HG03457 (cell line): ENCODE measurements around the gene AK3.
"Not testable (repeated sequence)": the region's sequence is repeated elsewhere in the genome, so short reads cannot be mapped to it uniquely, and the experiment has no call there.

Experiments
- ATAC-seq: cut with Tn5 transposase; IDR thresholded peaks from one replicate; pipeline ENCODE4 v1.9.1; 2021; ENCODE audit warnings: moderate number of reproducible peaks; ENCODE audit not compliant: unreplicated experiment

AK3 gene

DNA sequence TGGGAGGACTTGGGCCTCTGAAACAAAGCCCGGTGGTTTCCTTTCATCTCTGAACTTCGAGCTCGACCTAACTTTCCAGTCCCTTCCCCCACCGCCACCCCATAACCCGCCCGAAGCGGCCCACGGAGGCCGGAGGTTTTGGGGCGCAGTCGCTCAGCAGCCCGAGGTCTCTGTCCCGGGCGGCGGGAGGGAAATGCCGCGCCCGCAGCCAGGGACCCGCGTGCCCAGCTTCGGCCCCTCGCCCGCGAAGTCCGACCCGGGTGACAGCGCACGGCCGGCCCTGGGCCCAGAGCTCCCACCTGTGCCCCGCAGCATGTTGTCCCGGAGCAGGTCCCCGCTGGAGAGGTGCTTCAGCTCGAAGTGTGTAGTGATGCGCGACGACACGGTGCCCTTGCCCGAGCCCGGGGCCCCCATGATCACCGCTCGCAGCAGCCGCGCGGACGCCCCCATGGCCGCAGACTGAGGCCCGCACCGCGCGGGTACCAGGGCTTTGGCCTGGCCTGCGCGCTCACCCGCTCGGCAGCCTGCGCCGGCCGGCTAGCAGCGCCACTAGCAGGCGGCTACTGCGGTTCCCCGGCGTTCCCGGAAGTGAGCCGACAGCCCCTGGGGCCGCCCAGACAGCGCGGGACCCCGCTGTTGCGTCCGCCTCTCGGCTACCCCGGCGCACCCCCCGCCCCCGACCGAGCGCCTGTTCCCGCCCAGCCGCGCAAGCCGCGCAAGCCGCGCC lies at the start of gene AK3:
TSS of gene AK3 (minus strand) at position 565 of the 727 bp plus-strand sequence. CDS start at position 450, 115 bp downstream.
- peak; percentile 85 for ATAC-seq

DNA sequence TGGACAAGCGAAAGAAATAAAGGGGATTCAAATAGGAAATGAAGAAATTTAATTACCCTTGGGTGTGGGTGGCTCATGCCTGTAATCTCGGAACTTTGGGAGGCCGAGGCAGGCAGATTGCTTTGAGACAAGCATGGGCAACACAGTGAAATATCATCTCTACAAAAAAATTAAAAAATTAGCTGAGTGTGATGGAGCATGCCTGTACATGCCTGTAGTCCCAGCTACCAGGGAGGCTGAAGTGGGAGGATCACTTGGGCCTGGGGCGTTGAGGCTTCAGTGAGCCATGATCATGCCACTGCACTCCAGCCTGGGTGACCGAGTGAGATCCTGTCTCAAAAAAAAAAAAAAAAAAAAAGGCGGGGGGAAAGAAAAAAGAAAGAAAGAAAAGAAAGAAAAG lies 47.7 kb upstream of the AK3 start:
- ATAC-seq, result no peak

- ATAC-seq, result no peak
Observed at GRCh38 chr9:4787876-4788275, 46.9 kb upstream of the AK3 start.

DNA sequence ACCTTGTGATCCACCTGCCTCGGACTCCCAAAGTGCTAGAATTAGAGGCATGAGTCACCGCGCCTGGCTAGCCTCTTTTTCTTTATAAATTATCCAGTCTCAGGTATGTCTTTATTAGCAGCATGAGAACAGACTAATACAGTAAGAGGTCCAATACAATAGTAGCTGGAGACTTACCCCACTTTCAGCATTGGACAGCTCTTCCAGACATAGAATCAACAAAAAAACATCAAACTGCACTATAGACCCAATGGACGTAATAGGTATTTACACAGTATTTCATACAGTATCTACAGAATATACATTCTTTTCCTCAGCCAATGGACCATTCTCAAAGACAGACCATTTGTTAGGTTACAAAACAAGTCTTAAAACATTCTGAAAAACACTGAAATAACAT lies 45.6 kb upstream of the AK3 start:
- no peak for ATAC-seq

DNA sequence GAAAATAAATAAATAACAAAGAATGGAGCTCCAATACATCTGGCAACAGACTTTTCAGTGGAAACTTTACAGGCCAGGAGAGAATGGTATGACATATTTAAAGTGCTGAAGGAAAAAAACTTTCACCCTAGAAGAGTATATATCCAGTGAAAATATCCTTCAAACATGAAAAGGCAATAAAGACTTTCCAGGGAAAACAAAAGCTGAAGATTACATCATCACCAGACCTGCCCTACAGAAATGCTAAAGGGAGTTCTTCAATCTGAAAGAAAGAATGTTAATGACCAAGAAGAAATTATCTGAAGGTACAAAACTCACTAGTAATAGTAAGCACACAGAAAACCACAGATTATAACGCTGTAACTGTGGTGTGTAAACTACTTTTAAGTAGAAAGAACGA lies 43.4 kb upstream of the AK3 start:
- ATAC-seq, result no peak

DNA sequence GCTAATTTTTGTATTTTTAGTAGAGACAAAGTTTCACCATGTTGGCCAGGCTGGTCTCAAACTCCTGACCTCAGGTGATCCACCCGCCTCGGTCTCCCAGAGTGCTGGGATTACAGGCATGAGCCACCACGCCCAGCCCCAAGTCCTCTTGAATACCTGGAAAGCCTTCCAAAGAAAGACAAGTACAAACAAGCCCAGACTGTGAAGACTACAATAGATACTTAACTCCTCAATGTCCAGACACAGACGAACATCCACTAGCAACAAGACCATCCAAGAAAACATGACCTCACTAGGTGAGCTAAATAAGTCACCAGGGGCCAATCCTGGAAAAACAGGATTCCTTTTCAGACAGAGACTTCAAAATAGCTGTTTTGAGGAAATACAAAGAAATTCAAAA lies 42.2 kb upstream of the AK3 start:
- not testable (repeated sequence) for ATAC-seq

- no peak for ATAC-seq
Observed at GRCh38 chr9:4781408-4781807, 40.4 kb upstream of the AK3 start.

GRCh38 chr9:4780651-4781050 lies 39.6 kb upstream of the AK3 start:
- no peak for ATAC-seq

DNA sequence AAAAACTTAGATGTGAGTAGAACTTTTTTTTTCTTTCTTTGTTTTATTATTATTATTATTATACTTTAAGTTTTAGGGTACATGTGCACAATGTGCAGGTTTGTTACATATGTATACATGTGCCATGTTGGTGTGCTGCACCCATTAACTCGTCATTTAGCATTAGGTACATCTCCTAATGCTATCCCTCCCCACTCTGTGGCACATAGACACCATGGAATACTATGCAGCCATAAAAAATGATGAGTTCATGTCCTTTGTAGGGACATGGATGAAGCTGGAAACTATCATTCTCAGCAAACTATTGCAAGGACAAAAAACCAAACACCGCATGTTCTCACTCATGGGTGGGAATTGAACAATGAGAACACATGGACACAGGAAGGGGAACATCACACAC lies 34.0 kb upstream of the AK3 start:
- not testable (repeated sequence) for ATAC-seq

GRCh38 chr9:4774209-4774608 lies 33.2 kb upstream of the AK3 start:
- ATAC-seq, result no peak

- ATAC-seq, result no peak
Observed at GRCh38 chr9:4771788-4772187, 30.8 kb upstream of the AK3 start.

DNA sequence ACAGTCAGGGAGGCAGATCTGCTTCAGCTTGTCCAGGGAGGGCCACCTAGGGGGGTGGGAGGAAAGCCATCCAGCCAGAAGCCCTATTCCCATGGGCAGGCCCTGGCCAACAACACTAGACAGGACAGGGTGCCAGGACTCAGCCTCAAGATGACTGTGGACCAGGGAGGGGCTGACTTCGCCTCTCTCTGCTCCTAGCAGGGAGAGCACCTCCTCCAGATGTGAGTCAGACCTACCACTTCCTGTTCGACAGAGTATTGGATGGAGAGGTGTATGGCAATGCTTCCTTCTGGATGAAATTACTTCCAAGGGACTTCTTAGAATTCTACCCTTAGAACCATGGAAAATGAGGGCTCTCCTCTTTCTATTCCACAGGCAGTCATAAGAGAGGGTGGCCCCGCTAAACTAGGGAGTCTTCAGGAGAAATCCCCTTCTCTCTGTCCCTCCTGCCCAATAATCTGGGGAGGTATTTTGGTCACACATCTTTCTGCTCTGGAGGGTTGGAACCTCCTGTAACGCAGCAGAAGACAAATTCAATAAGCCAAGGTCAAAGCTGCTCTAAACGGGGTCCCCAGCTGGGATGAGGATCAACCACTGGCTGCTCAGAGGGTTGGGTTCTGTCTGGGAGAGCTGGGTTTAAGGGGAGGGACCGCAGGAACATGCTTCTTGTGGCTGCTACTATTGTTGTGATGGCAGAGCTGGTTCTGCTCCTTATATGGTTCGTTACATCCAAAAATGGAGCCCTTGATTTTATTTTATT lies 28.5 kb upstream of the AK3 start:
- no peak for ATAC-seq

DNA sequence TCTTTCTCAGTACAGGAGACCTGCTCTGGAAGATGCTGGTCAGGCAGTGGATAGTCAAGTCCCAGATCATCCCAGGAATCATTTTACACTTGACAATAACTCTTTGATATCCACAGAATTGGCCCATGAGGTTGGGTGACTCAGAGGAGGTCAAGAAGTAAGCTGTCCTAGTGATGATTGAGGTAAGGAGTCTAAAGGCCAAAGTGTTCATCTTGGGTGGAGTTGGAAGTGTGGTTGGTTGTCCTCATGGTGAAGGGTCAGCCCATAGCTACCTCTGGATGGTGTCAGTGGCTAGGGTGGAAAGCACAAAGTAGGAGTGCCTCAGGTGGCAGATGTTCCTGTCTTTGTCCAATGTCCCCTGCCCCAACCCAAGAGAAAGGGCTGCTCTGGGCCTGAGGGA lies 27.7 kb upstream of the AK3 start:
- ATAC-seq, result no peak

DNA sequence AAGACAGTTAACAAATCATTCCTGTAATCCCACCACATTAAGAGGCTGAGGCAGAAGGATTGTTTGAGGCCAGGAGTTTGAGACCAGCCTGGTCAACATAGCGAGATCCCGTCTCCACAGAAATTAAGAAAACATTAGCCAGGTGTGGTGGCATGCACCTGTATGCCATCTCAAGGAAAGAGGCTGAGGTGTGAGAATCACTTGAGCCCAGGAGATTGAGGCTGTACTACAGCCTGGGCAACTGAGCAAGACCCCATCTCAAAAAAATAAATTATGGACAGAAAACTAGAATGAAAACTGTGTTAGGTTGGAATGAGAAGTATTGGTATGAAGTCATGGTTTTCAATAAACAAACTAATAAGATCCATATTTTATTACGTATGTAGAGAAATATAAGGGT lies 23.0 kb upstream of the AK3 start:
- no peak for ATAC-seq

DNA sequence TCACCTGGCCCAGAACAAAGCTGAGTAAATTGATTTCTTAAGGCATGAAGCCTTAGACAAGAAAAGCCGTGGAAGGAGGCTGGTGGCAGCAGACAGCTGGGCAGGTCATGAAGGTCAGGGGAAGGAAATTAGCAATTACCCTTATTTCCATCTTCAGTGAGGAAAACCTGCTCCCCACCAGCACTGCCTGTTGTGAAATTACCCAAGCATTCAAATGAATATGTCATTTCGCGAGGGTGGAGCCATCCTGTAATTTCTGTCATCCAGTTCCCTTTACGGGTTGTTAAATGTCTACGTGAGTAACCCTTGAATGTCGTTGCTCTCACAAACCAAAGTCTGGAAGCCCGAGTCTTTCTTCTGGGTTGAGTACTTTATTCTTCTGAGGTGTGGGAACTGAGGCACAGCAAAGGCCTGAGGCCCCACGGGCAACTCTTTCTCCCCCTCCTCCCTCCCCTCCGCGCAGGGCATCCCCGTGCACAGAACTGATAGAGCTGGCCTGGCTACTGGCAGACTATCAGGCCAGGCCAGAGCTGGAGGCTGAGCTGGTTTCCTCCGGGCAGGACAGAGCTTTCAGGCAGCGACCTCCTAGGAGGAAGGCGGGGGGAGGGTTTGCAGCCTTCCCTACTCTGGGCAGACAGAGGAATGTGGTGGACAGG lies 22.0 kb upstream of the AK3 start:
- ATAC-seq, result no peak

DNA sequence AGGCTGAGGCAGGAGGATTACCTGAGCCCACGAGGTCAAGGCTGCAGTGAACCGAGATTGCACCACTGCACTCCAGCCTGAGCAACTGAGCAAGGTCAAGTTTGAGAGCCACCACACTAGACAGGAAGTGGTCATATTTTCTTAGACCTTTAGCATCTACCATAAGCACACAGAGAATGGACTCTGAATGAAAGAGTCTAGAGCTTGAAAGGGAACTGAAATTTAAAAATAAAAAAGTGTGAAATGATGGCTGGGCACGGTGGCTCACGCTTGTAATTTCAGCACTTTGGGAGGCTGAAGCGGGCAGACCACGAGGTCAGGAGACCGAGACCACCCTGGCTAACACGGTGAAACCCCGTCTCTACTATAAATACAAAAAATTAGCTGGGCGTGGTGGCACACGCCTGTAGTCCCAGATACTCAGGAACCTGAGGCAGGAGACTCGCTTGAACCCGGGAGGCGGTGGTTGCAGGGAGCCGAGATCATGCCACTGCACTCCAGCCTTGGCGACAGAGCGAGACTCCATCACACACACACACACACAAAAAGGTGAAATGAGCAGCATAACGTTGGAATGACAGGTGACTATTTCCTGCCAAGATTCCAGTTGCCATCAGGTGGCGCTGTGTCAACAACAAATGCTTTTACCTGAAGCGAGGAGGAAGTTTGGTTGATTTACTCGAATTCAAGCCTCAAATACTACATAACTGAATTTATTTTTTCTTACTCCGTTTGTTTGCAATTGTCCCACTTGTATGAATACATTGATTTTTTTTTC lies 21.3 kb upstream of the AK3 start:
- peak; percentile 74 for ATAC-seq

- ATAC-seq, result no peak
Observed at GRCh38 chr9:4760122-4760521, 19.1 kb upstream of the AK3 start.

DNA sequence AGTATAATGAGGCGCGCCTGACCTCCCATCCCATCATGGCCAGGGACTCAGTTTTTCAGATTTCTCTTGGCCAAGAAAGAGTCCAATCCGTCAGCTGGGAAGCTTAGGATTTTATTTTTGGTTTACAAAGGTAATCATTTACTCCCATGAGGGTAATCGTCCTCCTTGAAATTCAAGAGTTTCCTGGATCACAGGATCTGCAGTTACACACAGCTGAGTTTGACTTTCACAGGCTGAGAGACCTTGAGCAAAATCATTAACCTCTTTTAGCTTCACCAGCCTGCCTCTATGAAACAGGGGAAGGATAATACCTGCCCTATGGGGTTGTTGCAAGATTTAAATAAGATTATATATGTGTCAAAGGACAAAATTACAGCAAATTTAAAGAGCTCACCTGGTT lies 15.4 kb upstream of the AK3 start:
- no peak for ATAC-seq

GRCh38 chr9:4755026-4755609 lies 14.1 kb upstream of the AK3 start:
- no peak for ATAC-seq

- not testable (repeated sequence) for ATAC-seq
Observed at GRCh38 chr9:4754530-4754929, 13.5 kb upstream of the AK3 start.
